ENCODE results near the gene SLC34A1.

Gene SLC34A1

GRCh38 chr5:177389241-177390169, 5.3 kb downstream of the SLC34A1 start:
- no peak for DNase-seq

- peak; percentile 81 for DNase-seq
Observed at GRCh38 chr5:177390363-177391300, 6.4 kb downstream of the SLC34A1 start.

- DNase-seq: peak; percentile 28
Observed at GRCh38 chr5:177392765-177393164, 8.5 kb downstream of the SLC34A1 start.

- no peak for DNase-seq
Observed at GRCh38 chr5:177393206-177393765, 9.1 kb downstream of the SLC34A1 start.

GRCh38 chr5:177393990-177394389, 9.8 kb downstream of the SLC34A1 start:
- DNase-seq: peak; percentile 47

GRCh38 chr5:177396078-177396477, 11.8 kb downstream of the SLC34A1 start:
- no peak for DNase-seq

- no peak for DNase-seq
Observed at GRCh38 chr5:177396807-177397206, 12.6 kb downstream of the SLC34A1 start.

GRCh38 chr5:177397875-177398390, 13.7 kb downstream of the SLC34A1 start:
- no peak for DNase-seq

- DNase-seq: no peak
Observed at GRCh38 chr5:177399997-177400868, 16.0 kb downstream of the SLC34A1 start, which contains the start of gene PFN3. PFN3 (minus strand) TSS chr5:177400661; CDS start chr5:177400576, 85 bp downstream.

GRCh38 chr5:177402271-177403043, 18.2 kb downstream of the SLC34A1 start:
- DNase-seq: peak; percentile 84

GRCh38 chr5:177403102-177403791, 19.0 kb downstream of the SLC34A1 start:
- DNase-seq: peak; percentile 56

- peak; percentile 76 for DNase-seq
Observed at GRCh38 chr5:177403792-177404640, 19.8 kb downstream of the SLC34A1 start.

GRCh38 chr5:177404641-177405179, 20.5 kb downstream of the SLC34A1 start:
- DNase-seq: no peak

- DNase-seq: no peak
Observed at GRCh38 chr5:177405312-177405711, 21.1 kb downstream of the SLC34A1 start.

GRCh38 chr5:177405805-177406204, 21.6 kb downstream of the SLC34A1 start:
- no peak for DNase-seq

- no peak for DNase-seq
Observed at GRCh38 chr5:177409043-177409801, 25.0 kb downstream of the SLC34A1 start, which contains the start of gene F12. F12 (minus strand) TSS chr5:177409564; CDS start chr5:177409527, 37 bp downstream.

- no peak for DNase-seq
Observed at GRCh38 chr5:177410575-177410974, 26.3 kb downstream of the SLC34A1 start.

- DNase-seq: no peak
Observed at GRCh38 chr5:177412603-177413233, 28.5 kb downstream of the SLC34A1 start.
